Pancreas (tissue), 10 donors: ENCODE measurements around the gene MT1H. TPM values are rescaled to one million over a fixed set of nuclear protein-coding genes. Genes with fewer than 3 reads are reported as not detected.

Experiments used
- ATAC-seq, 4 donors: fragments of 200-7000 bp; cut with Tn5 transposase; one replicate each; pipeline versions ENCODE4 v1.8.0 to v1.9.1; 2020; ENCODE audit warnings: mild to moderate bottlenecking in 4 of 4, moderate library complexity in 4 of 4
- DNase-seq, 6 donors: peaks; one replicate each; pipeline ENCODE4 v3.0.0-alpha.2; 2020
- FAIRE-seq: peaks from 2 replicates; lab custom pipeline; 2012; peaks lifted over from hg19 to GRCh38; lab: Jason Lieb, UNC
- H3K27ac ChIP-seq, 4 donors: fragments of 200-600 bp; sonication (generic); 1 replicate in 3 of 4; 2 replicates in 1 of 4; pipeline versions ENCODE4 v1.5.0 to v1.8.0; 2020
- H3K27me3 ChIP-seq, 4 donors: fragments of 200-600 bp; one replicate each; pipeline ENCODE4 v1.8.0; 2021
- H3K36me3 ChIP-seq, 3 donors: fragments of 200-600 bp; sonication (generic) in 1 of 3; one replicate each; pipeline versions ENCODE4 v1.5.0 to v1.8.0; 2020 to 2021
- H3K4me1 ChIP-seq, 3 donors: fragments of 200-600 bp; one replicate each; pipeline ENCODE4 v1.8.0; 2021
- H3K4me3 ChIP-seq, 4 donors: fragments of 200-600 bp; sonication (generic) in 2 of 4; one replicate each; pipeline versions ENCODE4 v1.5.0 to v1.8.0; 2020 to 2021
- H3K9me3 ChIP-seq, 4 donors: fragments of 200-600 bp; one replicate each; pipeline ENCODE4 v1.8.0; 2021
- CTCF ChIP-seq, 4 donors: fragments of 200-600 bp; sonication (generic) in 3 of 4; IDR thresholded peaks; one replicate each; pipeline versions ENCODE4 v1.5.0 to v1.8.0; 2021; ENCODE audit warnings: antibody characterized with exemption in 4 of 4
- WGBS, 2 donors: extraction: QIAGEN DNeasy Blood & Tissue Kit; methylation state at CpG; one replicate each; pipeline ENCODE4 v1.1.7; 2013; 5-methylcytosine and 5-hydroxymethylcytosine counted together
- intact Hi-C, 3 donors: fragments of 100-400 bp; cut with DNase I; formaldehyde crosslinking; loops; one replicate each; pipeline versions ENCODE4 v1.11.1 to v1.14.2; 2022
- polyA plus RNA-seq, 2 donors: library from polyadenylated mRNA; stranded (reverse); fragments of 200-250 nt; gene quantifications; one replicate each; pipeline ENCODE4 v1.2.3, GENCODE V29; 2013
- total RNA-seq, 6 donors: library from RNA; stranded (reverse); fragmentation: NEBNext Ultra II Directional in 4 of 6; extraction: Animal tissue kit (Norgen Biotek cat#: 25700) in 4 of 6; gene quantifications; one replicate each; pipeline versions ENCODE4 v1.2.1 to v1.2.4, GENCODE V29; 2021 to 2023
- donor health status: healthy with polysubstance abuse.
- donor health status: DM: no; HTN: no; CAD: no; lungs with moderate emphysema.
- donor health status: DM: no; HTN: no; CAD: no.
- donor health status: control.
- donor health status: control.
- donor health status: Bipolar disorder and iron deficiency.
- donor health status: DM: yes; HTN: yes; CAD: no.
- donor health status: DM: no; HTN: no; CAD: no.
- donor health status: DM: no; HTN: no; CAD: no.
- donor health status: DM: yes; HTN: yes; CAD: no.

MT1H gene
- total and polyA plus RNA-seq, 8 donors: 8.3 to 106 (median 21.1) TPM

- WGBS, 2 donors: 1% methylated on average over 50 to 62 of the region's 62 CpGs
- FAIRE-seq: no peak
- H3K36me3 ChIP-seq: no peaks in the 10 kb centered on the region
- peak; percentile 81 to 93 (median 88) for DNase-seq
- no peaks in the 10 kb centered on the region for H3K27me3 ChIP-seq
- peak within 1 kb of the TSS; percentile 94 to 97 (median 95) for H3K27ac ChIP-seq
- H3K4me3 ChIP-seq: peak within 1 kb of the TSS; percentile 37 to 74 (median 63)
- H3K4me1 ChIP-seq: peaks cover 0 to 9% (median 7%) of the 10 kb centered on the region in 3 donors
- ATAC-seq: peak; percentile 77 to 93 (median 90)
- H3K9me3 ChIP-seq: no peaks in the 10 kb centered on the region
- intact Hi-C loops: no loop called here
- TF ChIP-seq CTCF (IDR thresholded peaks at IDR 0.05): no peak
These were observed 44.3 kb upstream of the MT1H start, which contains the start of gene MT1E for GRCh38 chr16:56625140-56625942. MT1E (plus strand) TSS chr16:56625781; CDS start chr16:56625852, 71 bp downstream.

DNA sequence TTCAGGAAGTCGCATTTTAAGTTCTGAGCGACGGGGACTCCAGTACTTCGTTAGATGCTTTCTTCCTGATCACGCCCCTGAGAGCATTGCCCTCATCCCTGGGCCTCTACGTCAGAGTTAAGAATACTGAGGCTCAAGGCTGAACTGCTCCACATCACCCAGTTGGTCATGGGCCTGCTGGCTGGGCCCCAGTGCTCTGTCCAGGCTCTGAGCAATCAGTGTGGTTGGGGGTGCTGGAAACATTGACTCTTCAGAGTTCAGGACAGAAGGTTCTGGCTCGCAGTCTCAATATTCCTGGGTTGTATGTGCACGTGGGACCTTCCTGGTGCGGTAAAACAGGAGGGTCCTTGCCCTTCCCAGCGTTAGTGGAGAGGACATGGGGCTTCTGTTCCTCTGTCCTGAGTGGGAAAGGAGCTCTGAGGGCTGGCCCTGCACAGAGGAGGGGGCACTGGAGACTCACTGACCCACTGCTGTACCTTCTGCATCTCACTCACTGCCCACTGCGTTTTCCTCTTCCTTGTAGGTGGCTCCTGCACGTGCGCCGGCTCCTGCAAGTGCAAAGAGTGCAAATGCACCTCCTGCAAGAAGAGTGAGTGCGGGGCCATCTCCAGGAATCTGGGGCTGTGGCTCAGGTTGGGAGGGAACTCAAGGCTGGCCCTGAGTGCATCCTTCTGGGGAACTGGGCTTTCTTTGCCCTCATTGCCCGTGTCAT, 43.5 kb upstream of the MT1H start:
- H3K4me3 ChIP-seq: peak overlapping the region; percentile 37 to 74 (median 63)
- peak; percentile 50 to 73 (median 64) for ATAC-seq
- 6 to 20% methylated on average over 16 of the region's 16 CpGs for WGBS, 2 donors
- TF ChIP-seq CTCF (IDR thresholded peaks at IDR 0.05): no peak
- intact Hi-C loops: no loop called here
- peaks cover 0 to 9% (median 7%) of the 10 kb centered on the region in 3 donors for H3K4me1 ChIP-seq
- peak overlapping the region; percentile 94 to 97 (median 95) for H3K27ac ChIP-seq
- H3K27me3 ChIP-seq: no peaks in the 10 kb centered on the region
- FAIRE-seq: no peak
- no peaks in the 10 kb centered on the region for H3K36me3 ChIP-seq
- peak in 4 of 6 donors; percentile 60 to 84 (median 77) for DNase-seq
- H3K9me3 ChIP-seq: no peaks in the 10 kb centered on the region

DNA sequence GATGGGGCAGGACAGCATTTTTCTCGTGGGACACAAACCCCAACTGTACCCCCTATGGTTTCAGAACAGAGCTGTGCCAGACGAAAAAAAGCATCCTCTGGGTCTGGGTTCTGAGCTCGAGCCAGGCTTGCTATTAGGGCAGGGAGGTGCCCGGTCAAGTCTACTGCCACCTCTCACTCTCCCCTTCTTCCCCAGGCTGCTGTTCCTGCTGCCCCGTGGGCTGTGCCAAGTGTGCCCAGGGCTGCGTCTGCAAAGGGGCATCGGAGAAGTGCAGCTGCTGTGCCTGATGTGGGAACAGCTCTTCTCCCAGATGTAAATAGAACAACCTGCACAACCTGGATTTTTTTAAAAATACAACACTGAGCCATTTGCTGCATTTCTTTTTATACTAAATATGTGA, 42.9 kb upstream of the MT1H start:
- Histone ChIP-seq H3K27me3 (no peaks in the 10 kb centered on the region), H3K27ac (peak overlapping the region; percentile 94 to 97 (median 95)), H3K9me3 (no peaks in the 10 kb centered on the region), H3K36me3 (no peaks in the 10 kb centered on the region), H3K4me1 (peaks cover 0 to 9% (median 7%) of the 10 kb centered on the region in 3 donors), H3K4me3 (peak overlapping the region; percentile 37 to 74 (median 63))
- no peak for TF ChIP-seq CTCF (IDR thresholded peaks at IDR 0.05)
- DNase-seq: peak in 1 of 6 donors; percentile 34
- intact Hi-C loops: no loop called here
- 8 to 12% methylated on average over 7 of the region's 7 CpGs for WGBS, 2 donors
- no peak for FAIRE-seq
- ATAC-seq: peak in 3 of 4 donors; percentile 2 to 25 (median 8)

GRCh38 chr16:56628486-56629350, 40.9 kb upstream of the MT1H start:
- Histone ChIP-seq H3K36me3 (no peaks in the 10 kb centered on the region), H3K27me3 (no peaks in the 10 kb centered on the region), H3K27ac (no peak overlapping the region), H3K9me3 (no peaks in the 10 kb centered on the region), H3K4me1 (peaks cover 0 to 9% (median 9%) of the 10 kb centered on the region in 3 donors), H3K4me3 (no peak overlapping the region)
- ATAC-seq (no peak), DNase-seq (no peak), FAIRE-seq (no peak)
- no peak for TF ChIP-seq CTCF (IDR thresholded peaks at IDR 0.05)
- intact Hi-C loops: no loop called here
- WGBS, 2 donors: 55 to 62% methylated on average over 9 of the region's 9 CpGs
